ENCODE results near the gene GRB10. TPM values are rescaled to one million over a fixed set of nuclear protein-coding genes. Genes with fewer than 3 reads are reported as not detected.

Gene GRB10
- total RNA-seq, 1 donor from 2014 or later, result 33.9 TPM

DNA sequence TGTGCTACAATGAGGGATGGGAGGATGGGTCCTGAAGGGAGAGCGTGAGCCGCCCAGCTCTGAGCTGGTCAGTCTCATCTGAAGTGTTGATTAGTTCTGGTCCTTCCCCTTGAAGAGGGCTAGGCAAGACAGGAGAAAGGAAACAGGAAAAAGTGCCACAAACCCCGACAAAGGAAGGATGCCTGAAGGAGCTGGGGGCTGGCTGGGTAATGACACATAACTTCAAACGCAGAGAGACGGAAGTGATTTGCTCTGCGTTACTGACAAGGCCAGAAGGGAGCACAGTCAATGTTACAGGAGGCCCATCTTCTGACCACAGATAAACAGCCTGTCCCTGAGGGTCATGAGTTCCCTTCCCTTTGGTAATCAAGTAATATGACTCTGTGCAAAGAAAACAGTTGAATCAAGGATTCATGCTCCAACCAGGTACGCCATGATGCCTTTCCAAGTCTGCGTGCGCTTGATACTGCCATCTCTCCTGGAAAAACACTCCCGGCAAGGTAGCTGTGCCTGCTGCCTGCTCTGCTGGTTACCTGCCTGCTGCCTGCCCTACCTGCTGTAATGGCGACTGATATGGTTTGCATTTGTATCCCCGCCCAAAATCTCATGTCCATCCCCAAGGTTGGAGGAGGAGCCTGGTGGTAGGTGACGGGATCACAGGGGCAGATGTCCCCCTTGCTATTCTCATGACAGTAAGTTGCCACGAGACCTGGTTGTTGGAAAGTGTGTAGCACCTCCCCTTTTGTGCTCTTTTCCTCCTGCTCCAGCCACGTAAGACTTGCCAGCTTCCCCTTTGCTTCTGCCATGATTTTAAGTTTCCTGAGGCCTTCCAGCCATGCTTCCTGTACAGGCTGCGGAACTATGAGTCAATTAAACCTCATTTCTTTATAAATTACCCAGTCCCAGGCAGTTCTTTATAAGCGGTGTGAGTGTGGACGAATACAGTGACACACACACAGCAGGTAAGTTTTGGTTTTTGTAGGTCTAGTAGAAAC lies 57.9 kb downstream of the GRB10 start:
- H3K79me2 ChIP-seq (ENCODE audit: low read depth), result peaks cover 20% of the 10 kb centered on the region
- H3K9ac ChIP-seq, result no peak overlapping the region
- H3K9me3 ChIP-seq (ENCODE audit: low read depth), result no peaks in the 10 kb centered on the region
- no peaks in the 10 kb centered on the region for H3K27me3 ChIP-seq
- TF ChIP-seq EZH2phosphoT487 (IDR thresholded peaks at IDR 0.05) (no peak), EZH2 (IDR thresholded peaks at IDR 0.05) (no peak)
- TF ChIP-seq, protein P1, sequence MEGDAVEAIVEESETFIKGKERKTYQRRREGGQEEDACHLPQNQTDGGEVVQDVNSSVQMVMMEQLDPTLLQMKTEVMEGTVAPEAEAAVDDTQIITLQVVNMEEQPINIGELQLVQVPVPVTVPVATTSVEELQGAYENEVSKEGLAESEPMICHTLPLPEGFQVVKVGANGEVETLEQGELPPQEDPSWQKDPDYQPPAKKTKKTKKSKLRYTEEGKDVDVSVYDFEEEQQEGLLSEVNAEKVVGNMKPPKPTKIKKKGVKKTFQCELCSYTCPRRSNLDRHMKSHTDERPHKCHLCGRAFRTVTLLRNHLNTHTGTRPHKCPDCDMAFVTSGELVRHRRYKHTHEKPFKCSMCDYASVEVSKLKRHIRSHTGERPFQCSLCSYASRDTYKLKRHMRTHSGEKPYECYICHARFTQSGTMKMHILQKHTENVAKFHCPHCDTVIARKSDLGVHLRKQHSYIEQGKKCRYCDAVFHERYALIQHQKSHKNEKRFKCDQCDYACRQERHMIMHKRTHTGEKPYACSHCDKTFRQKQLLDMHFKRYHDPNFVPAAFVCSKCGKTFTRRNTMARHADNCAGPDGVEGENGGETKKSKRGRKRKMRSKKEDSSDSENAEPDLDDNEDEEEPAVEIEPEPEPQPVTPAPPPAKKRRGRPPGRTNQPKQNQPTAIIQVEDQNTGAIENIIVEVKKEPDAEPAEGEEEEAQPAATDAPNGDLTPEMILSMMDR (IDR thresholded peaks at IDR 0.05), result no peak
- H2AFZ ChIP-seq (replicated peaks), result no peak overlapping the region
- peaks cover 29% of the 10 kb centered on the region for H3K36me3 Mint-ChIP-seq
- no peak overlapping the region for H3K27ac ChIP-seq
- peaks cover 21% of the 10 kb centered on the region for H3K4me1 Mint-ChIP-seq
- no peaks in the 10 kb centered on the region for H3F3A ChIP-seq (ENCODE audit: low read depth)
- H4K20me1 ChIP-seq (ENCODE audit: low read depth), result peaks cover 7% of the 10 kb centered on the region
- no peak overlapping the region for H3K4me3 ChIP-seq
- no peak for DNase-seq (ENCODE audit: low spot score)
- no peak overlapping the region for H3K4me2 ChIP-seq
- no peaks in the 10 kb centered on the region for H3K27me3 Mint-ChIP-seq (ENCODE audit: insufficient read depth, low read depth)
- H3K27ac Mint-ChIP-seq, result peak overlapping the region; percentile 59
- no peaks in the 10 kb centered on the region for H3K9me3 Mint-ChIP-seq
- no peak overlapping the region for H3K4me3 Mint-ChIP-seq
- H3K36me3 ChIP-seq, result no peaks in the 10 kb centered on the region
- H3K4me1 ChIP-seq, result peaks cover 6% of the 10 kb centered on the region

- no peak overlapping the region for H3K27ac Mint-ChIP-seq
- no peak overlapping the region for H3K27ac ChIP-seq
- H3F3A ChIP-seq (ENCODE audit: low read depth), result no peaks in the 10 kb centered on the region
- peaks cover 28% of the 10 kb centered on the region for H3K4me1 Mint-ChIP-seq
- H4K20me1 ChIP-seq (ENCODE audit: low read depth), result peaks cover 10% of the 10 kb centered on the region
- TF ChIP-seq EZH2 (IDR thresholded peaks at IDR 0.05) (no peak), EZH2phosphoT487 (IDR thresholded peaks at IDR 0.05) (no peak)
- TF ChIP-seq, protein P1 (IDR thresholded peaks at IDR 0.05), result no peak
- H3K4me1 ChIP-seq, result peaks cover 9% of the 10 kb centered on the region
- no peak overlapping the region for H3K4me2 ChIP-seq
- no peaks in the 10 kb centered on the region for H3K27me3 Mint-ChIP-seq (ENCODE audit: insufficient read depth, low read depth)
- no peaks in the 10 kb centered on the region for H3K36me3 ChIP-seq
- H3K27me3 ChIP-seq, result no peaks in the 10 kb centered on the region
- no peak overlapping the region for H2AFZ ChIP-seq (replicated peaks)
- peaks cover 26% of the 10 kb centered on the region for H3K36me3 Mint-ChIP-seq
- H3K4me3 ChIP-seq, result no peak overlapping the region
- DNase-seq (ENCODE audit: low spot score), result no peak
- no peaks in the 10 kb centered on the region for H3K9me3 Mint-ChIP-seq
- peaks cover 24% of the 10 kb centered on the region for H3K79me2 ChIP-seq (ENCODE audit: low read depth)
- no peak overlapping the region for H3K4me3 Mint-ChIP-seq
- no peaks in the 10 kb centered on the region for H3K9me3 ChIP-seq (ENCODE audit: low read depth)
- no peak overlapping the region for H3K9ac ChIP-seq
Observed at GRCh38 chr7:50723888-50724287, 58.8 kb downstream of the GRB10 start.

DNA sequence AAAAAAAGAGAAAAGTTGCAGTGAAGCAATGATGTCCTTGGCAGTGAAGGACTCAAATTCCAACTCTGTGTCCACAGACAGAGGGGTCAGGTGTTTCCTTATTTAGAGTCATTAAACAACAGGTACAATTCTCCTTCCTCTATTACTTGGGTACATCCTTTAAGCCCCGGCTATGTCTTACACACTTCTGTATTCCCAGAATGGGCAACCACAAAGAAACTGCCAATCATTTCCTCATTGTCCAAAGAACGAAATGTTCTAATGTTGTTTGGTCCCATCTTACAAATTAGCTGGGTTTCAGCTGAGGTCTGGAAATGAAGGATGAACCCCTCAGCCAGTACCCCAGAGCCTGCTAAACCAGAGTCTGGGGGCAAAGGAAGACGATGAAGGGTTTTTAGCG lies 59.5 kb downstream of the GRB10 start:
- no peaks in the 10 kb centered on the region for H3K9me3 Mint-ChIP-seq
- no peaks in the 10 kb centered on the region for H3K36me3 ChIP-seq
- no peak overlapping the region for H3K4me2 ChIP-seq
- no peak overlapping the region for H3K27ac ChIP-seq
- H3K9ac ChIP-seq, result no peak overlapping the region
- H3K79me2 ChIP-seq (ENCODE audit: low read depth), result peaks cover 29% of the 10 kb centered on the region
- no peak overlapping the region for H2AFZ ChIP-seq (replicated peaks)
- DNase-seq (ENCODE audit: low spot score), result no peak
- H3K27me3 ChIP-seq, result no peaks in the 10 kb centered on the region
- no peak for TF ChIP-seq EZH2 (IDR thresholded peaks at IDR 0.05)
- TF ChIP-seq EZH2phosphoT487 (IDR thresholded peaks at IDR 0.05), result no peak
- TF ChIP-seq, protein P1 (IDR thresholded peaks at IDR 0.05), result no peak
- H4K20me1 ChIP-seq (ENCODE audit: low read depth), result peaks cover 11% of the 10 kb centered on the region
- H3K27me3 Mint-ChIP-seq (ENCODE audit: insufficient read depth, low read depth), result peaks cover 2% of the 10 kb centered on the region
- H3F3A ChIP-seq (ENCODE audit: low read depth), result no peaks in the 10 kb centered on the region
- H3K9me3 ChIP-seq (ENCODE audit: low read depth), result no peaks in the 10 kb centered on the region
- no peak overlapping the region for H3K27ac Mint-ChIP-seq
- peaks cover 30% of the 10 kb centered on the region for H3K4me1 Mint-ChIP-seq
- no peak overlapping the region for H3K4me3 Mint-ChIP-seq
- H3K36me3 Mint-ChIP-seq, result peaks cover 25% of the 10 kb centered on the region
- peaks cover 9% of the 10 kb centered on the region for H3K4me1 ChIP-seq
- no peak overlapping the region for H3K4me3 ChIP-seq

Data from neural progenitor cell (in vitro differentiated cells).